ENCODE measurements around the gene AKAP13.
"Not testable (repeated sequence)": the region's sequence is repeated elsewhere in the genome, so short reads cannot be mapped to it uniquely, and the experiment has no call there.

The AKAP13 gene

DNA sequence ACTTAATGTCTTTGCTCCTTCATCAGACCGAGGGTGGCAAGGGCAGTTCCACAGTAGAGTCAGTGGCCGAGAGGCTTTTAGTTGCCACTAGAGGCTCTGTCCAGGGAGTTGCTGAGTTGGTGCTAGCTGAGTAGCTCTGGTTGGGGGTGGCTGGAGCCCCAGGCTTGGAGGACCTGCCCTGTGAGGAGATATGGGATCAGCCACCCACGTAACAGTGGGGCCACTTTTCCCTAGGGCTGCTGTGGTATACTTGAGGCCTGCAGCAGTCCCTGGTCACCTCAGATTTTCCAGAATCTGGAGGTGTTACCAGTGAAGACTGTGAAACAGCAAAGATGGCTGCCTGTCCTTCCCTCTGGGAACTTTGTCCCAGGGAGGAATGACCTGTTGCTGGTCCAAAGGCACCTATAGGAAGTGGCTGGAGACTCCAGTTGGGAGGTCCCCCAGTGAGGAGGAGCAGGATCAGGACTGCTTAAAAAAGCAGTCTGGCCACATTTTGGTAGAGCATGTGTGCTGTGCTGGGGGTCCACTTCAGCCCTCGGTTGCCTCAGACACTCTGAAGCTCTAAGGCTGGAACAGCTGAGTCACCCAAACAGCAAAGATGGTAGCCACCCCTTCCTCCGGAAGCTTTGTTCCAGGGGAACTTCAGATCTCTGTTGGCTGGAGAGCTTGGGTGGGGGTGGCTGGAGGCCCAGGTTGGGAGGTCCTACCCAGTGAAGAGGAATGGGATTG lies 72.9 kb downstream of the AKAP13 start:
- no peak for DNase-seq

DNA sequence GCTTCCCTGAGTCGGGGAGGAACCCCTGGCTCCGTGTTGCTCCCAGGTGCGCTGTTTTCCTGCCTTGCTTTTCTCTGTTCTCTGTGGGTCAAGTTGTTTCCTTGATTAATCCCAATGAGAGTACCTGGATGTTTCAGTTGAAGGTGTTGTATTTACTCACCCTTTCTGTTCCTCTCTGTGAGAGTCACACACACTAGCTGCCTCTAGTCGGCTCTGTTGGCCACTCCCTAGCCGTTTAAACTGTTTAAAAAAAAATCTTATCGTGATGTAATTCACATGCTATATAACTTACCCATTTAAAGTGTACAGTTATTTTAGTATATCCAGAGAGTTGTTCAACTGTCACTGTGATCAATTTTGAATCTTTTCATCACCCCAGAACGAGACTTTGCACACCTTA lies 74.0 kb downstream of the AKAP13 start:
- no peak for DNase-seq

DNA sequence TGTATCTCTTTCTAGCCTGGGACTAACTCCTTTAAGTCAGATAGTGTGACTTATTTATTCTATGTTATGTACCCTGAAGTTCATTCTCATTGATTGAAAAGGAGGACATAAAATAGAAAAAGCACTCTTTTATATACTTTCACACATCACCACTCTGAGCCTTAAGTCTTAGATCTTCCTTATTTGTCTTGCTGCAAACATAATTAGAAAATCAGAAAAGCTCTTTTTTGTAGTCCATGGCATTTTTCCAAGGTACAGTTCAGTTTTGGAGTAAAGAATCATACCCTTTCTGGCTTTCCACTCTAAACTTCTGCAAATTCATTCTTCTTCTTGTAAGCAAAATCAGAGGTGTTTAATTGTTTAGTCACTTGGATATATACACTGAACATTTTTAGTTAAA lies 75.5 kb downstream of the AKAP13 start:
- no peak for DNase-seq

DNA sequence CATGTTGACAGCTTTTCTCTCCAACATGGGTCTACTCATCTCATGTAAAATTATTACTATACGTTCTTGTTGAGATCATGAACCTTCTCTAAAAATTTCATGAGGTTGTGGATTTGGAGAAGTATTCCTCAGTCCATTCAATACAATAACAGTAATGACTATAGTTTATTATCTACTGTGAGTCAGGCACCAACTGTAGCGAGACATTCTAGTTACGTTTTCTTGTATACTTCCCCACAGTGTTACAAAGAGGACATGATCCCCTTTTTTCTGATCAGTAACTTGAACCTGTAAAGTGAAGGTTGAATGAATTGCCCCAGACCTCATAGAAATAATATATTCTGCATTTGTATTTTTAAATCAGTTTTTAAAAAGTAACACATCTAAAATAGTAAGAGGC lies 76.4 kb downstream of the AKAP13 start:
- no peak for DNase-seq

DNA sequence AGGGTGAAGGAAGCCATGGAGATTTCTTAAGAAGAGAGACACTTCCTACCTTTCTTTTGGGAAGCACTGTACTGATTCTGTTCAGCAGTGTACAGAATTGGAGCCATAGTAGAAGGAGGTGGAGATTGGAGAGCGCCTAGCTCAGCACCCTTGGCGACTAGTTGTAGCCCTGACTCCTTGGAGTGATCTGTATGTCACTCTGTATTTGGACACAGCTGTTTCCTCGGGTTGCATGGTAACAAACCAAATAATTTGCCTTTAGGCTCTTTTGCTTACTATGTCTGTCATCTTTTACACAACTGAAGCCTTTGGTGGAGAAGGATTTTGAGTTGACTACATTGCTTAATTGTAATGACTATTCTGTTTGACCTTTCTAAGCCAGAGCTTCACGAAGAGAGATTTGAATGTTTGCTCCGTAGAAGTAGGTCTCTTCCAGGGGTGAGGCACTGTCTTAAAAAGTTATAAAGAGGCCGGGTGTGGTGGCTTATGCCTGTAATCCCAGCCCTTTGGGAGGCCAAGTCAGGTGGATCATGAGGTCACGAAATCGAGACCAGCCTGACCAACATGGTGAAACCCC lies 77.1 kb downstream of the AKAP13 start:
- no peak for DNase-seq

DNA sequence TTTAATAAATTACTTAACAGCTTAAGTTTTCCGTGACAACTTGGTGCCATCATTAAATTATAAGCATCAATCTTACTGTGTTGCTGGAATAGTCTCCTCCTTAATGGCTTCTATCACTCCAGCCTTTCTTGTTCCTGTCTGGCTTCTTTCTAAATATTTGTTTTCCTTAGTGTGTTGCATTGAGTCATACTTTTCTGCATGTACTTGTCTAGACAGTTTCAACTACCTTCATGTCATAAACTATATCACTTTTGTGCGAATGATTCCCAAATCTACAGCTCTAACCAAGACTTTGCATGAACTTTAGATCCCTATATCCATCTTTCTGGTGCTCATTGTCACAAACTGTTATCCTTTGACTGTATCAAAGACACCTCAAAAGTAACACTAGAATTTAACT lies 78.4 kb downstream of the AKAP13 start:
- DNase-seq, result no peak

DNA sequence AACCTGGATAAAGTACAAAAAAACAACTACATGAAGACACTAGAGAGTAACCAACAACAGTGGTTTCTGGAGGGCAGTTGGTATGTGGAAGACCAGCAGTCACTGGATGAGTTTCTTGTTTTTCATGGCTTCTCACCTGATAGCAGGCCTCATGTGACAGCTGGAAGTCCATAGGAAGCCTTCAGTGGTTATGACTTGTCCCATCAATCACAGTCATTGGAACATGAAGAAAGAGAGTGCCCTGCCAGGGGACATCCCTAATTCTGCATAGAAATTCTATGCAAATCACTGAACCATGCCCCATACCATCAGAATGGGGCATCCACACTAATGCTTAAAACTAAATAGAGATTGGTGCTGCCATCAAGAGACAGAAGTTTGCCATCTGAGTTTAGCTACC lies 81.6 kb downstream of the AKAP13 start:
- DNase-seq, result no peak

DNA sequence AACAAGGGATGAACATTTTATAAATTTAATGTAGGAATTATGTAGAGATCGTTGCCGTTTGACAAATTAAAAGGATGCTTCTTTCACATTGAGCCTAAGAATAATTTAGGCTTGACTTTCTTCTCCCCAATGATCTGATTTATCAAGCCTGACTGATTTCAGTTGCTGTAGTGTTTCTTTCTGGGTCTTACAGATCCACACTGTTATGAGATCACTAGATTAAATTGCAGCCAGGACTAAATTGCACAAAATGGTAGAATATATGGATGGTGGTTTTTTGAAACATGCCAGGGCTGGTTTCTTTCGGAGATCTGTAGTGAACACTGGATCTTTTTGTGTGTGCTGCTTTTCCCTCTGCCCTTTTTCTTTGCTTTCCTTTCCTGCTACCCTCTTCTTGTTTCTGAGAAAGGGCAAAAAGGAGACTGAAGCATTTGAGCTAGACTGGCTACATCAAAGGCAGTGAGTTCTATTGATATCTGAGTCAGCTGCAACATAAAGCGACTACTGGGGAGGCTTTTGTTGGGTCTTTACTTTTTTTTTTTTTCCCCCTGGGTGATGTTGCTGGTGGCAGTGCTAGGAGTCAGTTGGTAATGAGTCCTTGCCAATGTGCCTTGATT lies 83.0 kb downstream of the AKAP13 start:
- DNase-seq, result no peak

DNA sequence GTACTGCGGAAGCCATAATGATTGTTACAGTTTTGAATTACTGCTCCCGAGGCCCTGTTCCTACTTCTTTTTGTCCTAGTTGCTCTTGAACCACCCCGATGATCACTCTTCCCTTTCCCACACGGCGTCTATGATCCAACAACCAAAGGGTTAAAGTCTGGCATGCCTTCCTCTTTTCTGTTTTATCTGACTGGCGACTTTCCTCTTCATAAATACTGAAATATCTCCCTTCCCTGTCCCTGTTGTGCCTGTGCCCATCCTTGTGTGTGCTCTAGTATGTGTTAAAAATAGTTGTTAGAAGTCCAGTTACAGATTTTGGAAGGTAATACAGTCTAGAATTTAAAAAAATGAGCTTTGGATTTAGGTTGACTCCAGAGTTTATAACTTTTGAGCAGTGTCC lies 83.6 kb downstream of the AKAP13 start:
- no peak for DNase-seq

DNA sequence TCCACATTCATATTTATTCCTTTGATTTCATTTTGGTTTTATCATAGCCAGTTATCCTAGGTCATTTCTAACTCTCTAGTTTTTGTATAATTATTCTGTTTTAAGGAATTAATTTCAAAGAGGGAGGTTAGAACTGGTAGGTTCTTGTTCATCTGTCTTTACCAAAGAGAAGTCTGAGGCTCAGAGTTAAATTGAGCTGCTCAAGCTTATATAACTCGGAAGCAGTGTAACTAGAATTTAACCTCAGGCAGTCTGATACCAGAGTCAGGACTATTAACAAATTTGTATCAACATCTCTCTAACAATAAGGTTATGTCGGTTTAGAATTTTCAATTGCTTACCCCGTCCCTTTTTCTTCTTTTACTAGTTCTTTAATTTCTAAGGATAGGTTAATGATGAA lies 84.1 kb downstream of the AKAP13 start:
- no peak for DNase-seq

DNA sequence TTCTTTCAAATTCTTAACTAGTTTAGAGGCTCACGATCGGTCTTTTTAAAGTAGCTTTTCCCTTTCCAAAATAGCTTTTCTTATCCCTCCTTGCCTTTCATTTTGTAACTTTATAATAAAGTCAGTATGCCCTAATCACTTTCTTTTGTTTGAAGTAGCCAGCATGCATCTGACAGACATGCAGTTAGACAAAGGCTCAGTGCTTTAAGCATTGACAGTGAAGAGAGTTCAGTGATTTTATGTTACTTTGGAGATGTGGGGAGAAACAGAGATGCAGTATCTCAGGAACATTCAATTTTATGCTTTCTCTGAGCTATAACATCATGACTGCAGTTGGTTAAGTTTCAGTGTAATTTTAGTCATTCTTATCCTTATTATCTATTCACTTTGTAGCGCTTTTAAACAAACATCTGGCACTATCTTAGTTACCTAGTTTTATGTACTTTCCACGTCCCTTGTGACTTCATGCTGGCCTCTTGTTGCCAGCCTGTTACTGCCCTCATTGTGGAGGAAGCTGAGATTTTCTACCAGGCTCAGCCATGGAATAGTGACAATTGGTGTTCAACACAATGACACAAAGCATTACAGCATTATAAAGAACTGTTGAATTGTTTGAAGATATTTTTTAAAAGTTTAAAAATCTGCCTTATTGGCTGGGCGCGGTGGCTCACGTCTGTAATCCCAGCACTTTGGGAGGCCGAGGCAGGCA lies 90.3 kb downstream of the AKAP13 start:
- DNase-seq, result no peak

DNA sequence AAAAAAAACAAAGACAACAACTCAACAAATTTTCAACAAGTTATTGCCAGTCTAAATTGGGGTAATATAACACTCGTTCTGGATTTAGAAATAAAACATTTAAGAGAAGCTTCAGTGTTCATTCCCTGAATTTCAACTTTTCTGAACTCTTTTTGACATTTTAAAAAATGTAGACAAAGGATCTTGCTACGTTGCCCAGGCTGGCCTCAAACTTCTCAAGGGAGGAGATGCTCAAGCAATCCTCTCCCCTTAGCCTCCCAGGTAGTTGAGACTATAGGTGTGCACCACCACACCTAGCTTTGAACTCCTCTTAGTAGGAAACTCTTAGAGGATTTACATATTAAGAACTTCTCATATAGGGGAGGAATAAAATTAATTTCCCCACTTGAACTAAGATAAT lies 91.9 kb downstream of the AKAP13 start:
- DNase-seq, result no peak

DNA sequence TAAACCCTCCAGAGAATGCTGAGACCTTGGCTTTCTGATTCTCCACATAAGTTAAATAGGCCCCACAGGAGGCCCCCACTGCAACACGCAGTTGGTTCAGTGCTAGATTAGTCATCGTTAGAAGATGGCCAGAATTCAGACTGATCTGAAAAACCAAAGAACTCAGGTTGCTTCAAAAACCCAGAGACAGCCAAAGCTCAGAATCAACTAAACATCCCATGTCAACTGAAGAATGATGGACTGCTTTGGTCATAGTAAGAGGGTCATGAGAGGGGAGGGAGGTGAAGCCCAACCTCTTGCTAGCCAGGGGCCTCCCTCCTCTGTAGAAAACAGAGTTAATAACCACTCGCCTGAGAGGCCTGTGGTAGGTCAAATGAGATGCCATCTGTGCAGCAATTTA lies 93.1 kb downstream of the AKAP13 start:
- DNase-seq, result no peak

DNA sequence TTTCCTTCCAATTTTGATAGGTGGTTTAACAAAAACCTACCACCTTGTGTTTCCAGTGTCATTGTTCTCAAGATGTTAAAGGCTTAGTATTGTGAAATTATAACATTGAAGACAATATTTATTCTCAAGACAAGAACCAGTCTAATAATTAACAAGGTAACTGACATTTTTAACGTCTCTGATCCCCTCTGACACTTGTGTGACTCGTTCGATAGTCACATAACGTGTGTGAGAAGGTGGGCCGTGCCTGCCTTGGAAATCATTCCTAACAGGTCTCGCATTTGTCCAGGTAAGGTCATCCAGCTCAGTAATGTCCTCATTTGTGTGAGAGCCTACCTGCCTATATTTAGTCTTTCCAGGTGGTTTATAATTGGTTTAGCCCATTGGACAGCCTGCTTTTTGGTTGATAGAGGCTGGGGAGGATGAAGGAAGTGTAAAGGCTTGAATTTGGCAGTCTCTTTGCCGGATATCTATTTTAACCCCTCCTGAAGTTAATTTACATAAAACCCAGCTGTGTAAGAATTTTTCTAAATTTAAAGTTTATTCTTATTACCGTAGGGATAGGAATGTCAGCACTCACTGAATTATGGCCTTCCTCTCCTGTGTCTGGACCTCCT lies 94.4 kb downstream of the AKAP13 start:
- no peak for DNase-seq

DNA sequence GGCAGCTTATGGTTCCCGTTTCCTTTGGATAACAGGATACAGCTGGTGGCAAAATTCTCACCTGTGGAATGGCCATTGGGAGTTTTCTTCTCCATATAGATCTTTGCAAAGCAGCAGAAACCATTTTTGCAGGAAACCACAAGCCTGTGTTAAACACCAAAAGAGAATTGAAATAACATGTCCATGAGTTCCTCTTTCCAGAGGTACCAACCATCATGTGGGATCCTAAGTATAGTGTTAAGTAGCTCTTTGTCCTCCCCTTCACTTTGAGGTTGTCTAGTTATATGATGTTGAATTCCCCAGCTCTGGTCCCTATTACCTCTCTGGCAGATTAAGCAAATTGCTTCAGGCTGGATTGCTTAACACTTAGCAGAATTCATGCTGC lies 94.9 kb downstream of the AKAP13 start:
- DNase-seq, result no peak

DNA sequence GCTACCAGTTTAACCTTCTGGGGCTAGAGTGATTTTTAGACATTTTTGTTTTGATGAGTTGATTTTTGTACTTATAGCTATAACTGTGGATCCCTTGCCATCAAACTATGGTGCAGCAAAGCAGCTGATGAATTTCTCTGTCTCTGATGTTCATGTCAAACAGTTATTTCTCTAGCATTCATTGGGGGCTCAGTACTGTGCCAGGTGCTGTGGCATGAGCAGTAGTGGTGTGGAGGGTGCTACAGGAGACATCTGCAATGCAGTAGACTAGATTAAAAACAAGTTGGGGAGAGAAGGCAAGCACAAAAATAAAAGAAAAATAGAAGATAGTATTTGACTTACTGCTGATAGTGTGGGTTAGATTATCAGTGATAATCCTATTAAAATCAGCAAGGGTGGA lies 95.3 kb downstream of the AKAP13 start:
- no peak for DNase-seq

DNA sequence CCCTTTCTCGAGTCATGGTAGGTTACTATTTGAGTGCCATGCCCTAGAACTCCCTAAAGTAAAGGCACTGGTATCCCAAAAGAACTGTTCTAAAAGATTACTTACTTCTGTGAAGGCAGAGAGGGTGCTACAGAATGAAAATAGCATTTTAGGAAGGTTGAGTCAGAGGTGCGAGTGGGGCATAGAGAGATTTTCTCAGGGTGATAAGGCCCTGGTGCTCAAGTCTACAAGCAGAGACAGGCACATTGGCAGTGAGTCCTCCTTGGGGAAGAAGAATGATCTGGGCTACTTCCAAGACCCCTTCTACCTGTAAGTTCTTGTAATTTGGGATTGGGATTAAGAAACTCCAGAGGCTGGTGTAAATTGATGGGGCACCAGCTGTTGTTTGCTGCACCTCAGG lies 96.7 kb downstream of the AKAP13 start:
- DNase-seq, result no peak

DNA sequence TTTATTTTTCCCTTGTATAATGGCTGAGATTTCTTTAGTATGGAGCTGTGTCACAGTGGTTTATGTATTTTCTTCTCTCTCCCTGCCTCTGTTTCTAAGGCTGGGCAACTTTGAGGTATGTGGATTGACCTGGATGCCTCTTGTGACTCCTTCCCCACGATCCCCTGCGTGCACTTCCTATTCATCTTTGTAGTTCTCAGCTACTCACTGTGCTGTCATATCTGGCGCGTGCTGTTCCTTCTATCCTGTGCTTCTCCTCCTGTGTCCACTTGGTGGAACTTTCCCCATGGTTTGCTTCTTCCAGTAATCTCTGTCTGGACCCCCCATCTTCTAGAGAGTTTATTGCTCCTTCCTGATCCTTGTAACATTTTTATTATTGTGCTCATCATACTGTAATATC lies 97.3 kb downstream of the AKAP13 start:
- no peak for DNase-seq

DNA sequence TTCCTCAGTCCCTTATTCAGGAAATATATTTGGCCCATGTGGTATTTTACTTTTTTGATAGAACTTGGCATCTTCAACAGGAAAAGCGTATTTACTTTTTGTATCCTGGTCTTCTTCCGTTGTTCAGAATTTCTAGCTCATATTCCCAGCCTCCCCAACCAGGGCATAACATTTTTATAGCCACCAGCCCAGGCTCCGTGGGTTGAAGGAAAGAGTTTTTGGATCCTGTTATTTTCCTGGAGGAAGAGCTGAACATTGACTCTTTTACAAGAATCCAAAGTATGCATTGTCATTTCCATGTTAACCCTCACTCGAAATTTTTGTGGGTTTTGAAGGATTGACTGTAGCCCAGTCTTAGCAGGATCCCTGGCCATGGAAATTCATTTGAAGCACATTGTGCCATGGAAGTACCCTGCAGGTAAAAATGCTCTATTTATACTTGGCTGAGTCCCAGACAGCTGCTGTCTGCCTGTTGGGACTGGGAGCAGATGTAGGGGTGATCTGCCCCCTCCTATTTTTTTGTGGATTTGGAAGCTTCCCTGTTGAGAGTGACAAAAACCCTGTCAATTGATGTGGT lies 98.8 kb downstream of the AKAP13 start:
- DNase-seq, result no peak

DNA sequence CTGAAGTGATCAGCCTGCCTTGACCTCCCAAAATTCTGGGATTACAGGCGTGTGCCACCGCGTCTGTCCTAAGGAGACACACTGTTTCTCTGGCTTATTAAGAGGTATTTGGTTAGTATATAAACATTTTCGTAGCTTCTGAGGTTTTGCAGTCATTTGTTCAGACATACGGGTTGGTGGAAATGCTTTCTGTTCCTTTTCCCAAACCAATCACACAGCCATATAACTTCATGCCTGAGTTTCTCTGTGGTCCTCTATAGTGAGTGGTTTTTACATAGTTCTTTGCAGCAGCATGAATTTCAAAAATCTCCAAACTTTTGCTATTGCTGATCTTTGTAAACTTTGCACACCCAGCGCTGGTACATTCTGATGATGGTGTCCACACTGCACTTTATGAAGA lies 100.5 kb downstream of the AKAP13 start:
- DNase-seq, result no peak

DNA sequence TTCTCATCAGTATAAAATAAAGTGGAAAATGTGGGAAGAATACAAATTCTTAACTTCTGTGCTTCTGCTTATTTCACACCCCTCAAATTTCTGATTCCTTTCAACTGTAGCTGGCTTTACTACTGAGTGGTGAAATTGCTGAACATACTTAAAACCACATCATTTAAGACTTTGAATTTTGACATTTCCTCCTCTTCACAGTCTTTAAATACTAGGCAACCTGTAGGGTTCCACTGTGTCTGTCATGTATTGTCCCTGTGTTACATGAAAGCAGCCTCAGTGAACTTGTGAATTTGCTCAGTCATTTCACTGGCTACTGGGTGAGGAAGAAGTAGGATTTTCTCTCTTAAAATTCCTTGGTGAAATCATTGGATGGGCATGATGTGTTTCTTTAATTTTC lies 101.1 kb downstream of the AKAP13 start:
- DNase-seq, result not testable (repeated sequence)

DNA sequence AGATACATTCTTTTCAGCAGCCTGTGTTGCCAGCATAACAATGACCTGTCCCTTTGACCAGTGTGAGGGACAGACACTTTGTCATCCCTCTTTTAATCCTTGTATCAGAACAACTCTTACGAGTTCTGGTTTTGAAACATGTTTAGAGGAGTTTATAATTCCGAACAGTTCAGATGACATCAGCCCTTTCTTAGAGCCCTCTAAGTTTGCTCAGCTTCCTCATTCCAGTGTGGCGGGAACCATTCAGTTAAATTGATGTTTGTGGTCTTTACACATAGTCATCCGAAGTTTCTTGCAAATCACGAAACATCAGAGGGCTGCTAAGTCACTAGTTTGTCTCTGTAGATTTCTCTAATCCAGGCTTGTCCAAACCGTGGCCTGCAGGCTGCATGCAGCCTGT lies 102.5 kb downstream of the AKAP13 start:
- DNase-seq, result no peak

DNA sequence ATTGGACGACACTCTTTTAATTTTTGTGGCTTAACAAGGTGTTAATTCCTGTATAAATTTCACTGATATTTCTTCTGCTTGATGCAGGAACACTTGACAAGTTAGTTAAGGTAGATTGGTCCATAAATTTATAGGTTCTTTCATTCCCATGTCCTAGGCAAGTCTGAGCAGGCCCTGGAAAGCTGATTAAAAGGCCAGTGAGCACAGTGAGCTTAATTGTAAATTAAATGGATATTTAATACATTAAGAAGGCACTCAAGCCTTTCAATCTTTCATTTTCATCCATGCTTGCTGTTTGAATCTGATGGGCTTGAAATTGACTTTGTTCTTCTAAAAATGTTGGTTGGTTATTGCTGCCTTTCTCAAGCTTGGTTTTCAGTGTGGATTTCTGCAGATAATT lies 103.6 kb downstream of the AKAP13 start:
- not testable (repeated sequence) for DNase-seq

All from activated naive CD4-positive, alpha-beta T cell treated with anti-CD3 and anti-CD28 coated beads, Interleukin-2, amount 50 U/mL, for 16 hours (primary cell).